GDM1 (cell line): Measurements from ENCODE around the gene GPR101.

ENCODE experiments used
- DNase-seq: peaks from one replicate; lab custom pipeline; 2025; lab: John Stamatoyannopoulos, UW

Gene GPR101

GRCh38 chrX:137033774-137034507, at the start of gene GPR101:
Gene GPR101, minus strand, starts transcription at chrX:137033995. Its CDS starts 2,321 bp downstream, at chrX:137031674.
- DNase-seq = no peak

- no peak for DNase-seq
Measured at GRCh38 chrX:137081239-137081638, 47.4 kb upstream of the GPR101 start.

DNA sequence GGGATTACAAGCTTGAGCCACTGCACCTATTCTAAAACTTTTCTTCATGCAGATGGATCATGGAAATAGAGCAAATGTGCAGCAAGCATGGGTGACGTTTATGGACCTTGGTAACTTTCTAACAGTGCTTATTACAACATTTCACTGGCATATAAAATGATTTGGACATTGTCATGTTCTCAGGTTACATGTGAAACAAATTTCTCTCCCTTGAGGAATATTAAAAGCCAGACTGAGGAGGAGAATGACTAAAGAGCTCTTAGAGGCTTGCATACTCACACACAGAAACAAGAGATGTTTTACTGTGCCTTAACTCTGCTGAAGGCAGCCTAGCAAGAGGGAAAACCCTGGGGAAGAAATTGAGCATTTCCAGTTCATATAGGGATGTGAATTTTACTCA, 38.6 kb upstream of the GPR101 start:
- DNase-seq = no peak

GRCh38 chrX:137071596-137071995, 37.8 kb upstream of the GPR101 start:
- DNase-seq = no peak

DNA sequence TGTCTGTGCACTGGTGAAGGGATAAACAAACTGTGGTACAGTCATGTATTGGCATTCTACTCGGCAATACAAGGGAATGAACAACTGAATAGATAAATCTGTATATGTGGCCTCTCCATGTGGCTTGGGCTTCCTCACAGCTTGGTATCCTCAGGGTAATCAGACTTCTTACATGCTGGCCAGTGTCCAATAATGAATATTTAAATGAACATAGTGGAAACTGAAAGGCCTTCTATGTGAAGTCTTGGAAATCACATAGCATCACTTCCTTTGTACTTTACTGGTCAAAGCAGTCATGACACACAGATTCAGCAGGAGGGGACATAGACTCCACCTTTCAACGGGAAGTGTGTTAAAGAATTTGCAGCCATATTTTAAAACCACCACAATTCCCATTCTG, 33.4 kb upstream of the GPR101 start:
- DNase-seq = no peak

DNA sequence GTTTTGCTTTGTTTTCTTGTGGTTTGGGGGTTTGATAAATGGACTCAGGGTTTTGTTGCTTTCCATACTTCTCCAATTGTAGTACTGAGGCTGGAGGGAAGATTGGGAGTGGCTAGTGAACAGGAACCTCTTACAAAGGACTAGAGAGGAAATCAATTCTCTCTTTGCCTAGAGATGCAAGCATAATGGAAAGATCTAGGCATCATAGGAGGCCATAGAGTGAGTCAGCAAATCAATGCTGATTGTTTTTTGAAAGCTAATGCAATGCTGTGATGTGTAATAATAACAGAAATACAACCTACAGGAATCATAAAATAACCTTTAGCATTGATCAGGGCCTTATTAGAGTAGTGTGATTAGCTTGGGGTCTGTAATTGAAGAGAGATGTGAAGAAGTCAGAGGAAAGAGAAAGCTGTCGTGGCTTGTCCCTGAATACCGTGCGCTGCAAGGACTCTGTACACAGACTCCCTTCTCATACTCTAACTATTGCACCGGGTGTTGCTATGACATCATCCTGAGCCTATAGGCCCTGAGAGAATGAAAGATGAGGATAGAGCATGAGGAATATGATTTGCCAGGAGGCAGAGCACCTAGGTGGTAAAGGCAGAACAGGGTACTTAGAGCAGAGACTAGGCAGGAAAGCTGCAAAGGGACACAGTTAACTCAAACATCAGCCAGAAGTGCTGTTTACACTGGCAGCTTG, 29.3 kb upstream of the GPR101 start:
- no peak for DNase-seq

DNA sequence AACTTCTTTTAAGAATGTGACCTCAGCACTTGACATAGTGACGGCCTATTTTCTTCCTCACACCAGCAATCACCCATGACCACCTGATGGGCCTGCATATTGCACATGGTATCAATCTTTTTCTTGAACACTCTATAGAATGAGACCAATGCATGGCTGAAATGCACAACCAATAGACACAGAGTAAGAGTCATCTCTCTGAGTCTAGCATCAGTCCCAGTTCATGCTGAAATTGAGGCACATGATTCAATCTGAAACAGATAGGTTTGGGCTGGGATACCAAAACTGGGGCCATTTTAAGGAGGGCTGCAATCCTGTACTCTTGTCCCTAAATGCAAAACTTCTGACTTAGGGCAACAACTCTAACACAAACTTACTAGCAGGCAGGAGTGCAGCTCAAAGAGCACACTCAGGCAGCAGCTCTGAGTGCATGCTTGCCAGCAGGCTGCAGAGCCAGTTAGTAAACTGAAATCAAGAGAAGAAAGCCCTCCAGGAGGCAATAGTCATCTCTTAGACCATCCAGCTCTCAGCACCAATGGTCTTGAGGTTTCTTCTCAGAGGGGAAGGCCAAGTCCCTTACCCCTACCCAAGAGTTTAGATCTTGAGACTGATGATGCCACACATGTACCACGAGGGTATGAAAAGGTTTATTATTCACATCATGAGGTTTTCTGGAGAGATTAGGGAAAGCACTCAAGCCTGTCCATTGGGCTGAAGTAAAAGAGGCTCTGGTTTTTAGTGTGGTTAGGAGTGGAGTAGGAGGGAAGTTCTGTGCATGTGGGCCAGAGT, 24.7 kb upstream of the GPR101 start:
- DNase-seq = no peak

GRCh38 chrX:137052643-137053235, 18.9 kb upstream of the GPR101 start:
- DNase-seq = no peak

DNA sequence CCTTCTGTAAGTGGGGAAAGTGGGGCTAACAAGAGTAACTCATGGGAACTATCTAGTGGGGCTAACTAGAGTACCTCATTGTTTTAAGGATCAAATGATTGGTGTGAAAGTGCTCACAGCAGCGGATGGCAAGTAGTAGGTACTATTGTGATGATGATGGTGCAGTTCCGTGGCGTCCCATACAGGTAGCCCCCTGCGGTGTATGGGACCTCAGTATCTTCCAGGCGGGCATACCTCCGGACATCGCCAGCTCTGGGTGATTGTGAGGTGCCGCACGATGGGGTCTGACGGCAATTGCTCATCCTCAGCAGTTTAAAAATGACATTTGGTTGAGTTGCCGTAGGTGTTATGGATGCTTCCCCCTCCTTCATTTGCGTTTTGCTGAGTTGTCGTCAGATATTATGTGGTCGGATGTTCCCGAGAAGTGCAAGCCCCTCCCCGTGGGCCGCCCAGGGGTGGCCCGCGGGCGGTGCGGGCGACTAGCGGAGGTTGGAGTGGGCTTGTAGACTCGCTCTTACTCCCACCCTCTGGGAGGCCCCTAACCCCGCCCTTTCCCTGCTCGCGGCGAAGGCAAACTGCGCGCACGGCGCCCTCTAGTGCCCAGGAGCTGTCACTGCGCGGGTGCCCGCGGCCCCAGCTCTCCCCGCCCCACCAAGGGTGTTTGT, 18.3 kb upstream of the GPR101 start:
- peak; percentile 56 for DNase-seq

- no peak for DNase-seq
Measured at GRCh38 chrX:137044893-137045292, 11.1 kb upstream of the GPR101 start.

GRCh38 chrX:137043736-137044135, 9.9 kb upstream of the GPR101 start:
- no peak for DNase-seq

DNA sequence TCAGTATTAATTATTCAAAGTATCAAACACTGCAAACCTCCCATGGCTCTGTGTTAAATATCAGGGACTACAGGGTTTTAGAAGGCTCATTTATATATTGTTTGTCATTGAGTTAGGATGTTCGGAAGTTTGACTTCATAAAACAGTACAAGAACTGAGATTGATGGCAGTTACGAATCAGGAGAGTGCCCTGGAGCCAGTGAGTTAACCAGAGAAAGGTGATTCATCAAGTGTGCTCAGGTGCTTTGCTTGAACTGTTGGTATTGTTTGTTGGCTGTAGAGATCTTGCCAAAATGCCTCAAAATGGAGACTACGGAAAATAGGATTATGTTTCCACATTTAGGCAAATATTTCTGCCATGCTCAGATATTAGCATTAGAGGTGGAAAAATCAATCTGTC, 7.5 kb upstream of the GPR101 start:
- DNase-seq = no peak

GRCh38 chrX:137040113-137040794, 6.5 kb upstream of the GPR101 start:
- no peak for DNase-seq

DNA sequence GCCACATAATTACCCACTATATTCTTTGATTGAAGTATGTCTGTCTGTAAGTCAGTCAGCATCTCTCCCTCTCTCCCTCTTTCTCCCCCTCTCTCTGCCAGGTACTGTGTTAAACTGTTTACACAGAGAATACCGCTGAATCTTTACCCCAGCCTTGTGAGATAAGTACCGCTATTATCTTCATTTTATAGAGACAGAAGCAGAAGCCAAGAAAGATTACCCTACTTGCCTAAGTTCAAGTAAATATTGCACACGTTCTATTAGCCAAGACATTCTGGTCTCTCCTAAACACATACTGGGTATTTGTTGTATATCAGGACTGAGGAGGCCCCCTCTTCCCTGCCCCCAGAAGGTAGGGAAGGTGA, 695 bp upstream of the GPR101 start:
- DNase-seq = no peak

DNA sequence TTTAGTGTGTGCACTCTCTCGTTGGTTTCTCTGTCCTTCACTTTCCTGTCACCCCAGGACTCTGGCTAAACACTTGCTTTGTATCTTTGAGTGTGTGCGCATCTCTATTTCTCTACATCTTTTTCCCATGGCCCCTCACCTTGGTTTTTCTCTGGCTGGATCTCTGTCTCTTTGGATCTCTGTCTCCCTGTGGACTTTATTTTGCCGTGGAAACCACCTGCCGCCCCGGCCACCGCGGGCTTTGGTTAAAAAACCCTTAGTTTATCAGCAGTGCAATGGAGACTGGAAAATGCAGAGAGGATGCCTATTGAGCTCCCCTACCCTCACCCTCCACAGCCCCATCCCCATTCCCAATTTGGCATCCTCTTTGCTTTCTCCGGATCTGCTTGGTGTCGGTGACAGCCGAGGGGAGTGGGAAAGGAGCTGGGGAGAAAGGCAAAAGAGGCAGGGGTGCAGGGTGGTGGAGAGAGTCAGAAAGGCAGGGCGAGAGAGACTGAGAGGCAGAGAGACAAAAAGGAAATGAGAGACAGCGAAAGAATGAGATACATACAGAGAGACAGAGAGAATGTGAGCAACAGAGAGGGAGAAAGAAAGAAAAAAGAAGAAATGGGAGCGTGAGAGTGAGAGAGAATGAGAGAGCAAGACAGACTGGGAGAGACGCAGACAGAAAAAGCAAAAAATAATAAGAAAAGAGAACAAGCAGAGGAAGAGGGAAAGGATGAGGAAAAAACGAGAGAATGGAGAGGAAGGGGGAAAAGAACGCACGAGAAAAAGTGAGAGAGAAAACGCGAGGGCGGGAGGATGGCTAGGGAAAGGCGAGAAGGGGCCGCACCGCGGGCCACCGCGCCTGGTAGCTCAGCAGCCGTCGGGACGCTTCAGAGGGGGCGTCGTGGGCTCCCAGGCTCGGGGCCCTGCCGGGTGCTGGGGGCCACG, 688 bp downstream of the GPR101 start:
- no peak for DNase-seq

DNA sequence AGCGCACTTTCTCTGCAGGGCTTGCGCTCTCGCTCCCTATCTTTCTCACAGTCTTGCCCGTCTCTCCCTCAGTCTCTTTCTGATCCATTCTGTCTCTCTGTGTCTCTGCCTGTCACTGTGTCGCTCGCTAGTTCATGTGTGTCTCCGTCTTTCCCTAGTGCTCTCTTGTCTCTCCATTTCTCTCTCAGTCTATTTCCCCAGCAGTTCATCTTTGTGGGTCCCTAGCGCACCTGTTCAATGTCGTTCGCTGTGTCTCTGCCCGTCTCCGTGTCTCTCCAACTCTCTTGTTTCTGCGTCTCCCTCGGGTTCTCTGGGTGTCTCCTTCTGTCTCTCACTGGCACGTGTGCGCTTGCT, 1.5 kb downstream of the GPR101 start:
- no peak for DNase-seq

GRCh38 chrX:137031517-137032340, 2.1 kb downstream of the GPR101 start:
- no peak for DNase-seq

DNA sequence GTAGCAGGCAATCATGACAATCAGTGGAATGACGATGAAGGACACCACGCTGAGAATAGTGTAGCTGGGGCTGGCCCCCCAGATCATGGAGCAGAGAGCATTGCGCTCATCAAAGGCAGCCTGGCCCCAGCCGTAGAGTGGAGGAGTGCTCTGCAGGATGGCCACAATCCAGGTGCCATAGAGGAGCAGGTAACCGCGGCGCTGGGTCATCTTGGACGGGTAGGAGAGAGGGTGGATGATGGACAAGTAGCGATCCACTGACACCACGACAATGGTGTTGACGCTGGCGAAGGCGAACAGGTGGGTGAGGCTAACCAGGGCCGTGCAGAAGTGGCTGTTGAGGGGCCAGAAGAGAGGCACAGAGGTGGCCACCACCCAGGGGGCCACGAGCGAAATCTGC, 2.8 kb downstream of the GPR101 start:
- no peak for DNase-seq

DNA sequence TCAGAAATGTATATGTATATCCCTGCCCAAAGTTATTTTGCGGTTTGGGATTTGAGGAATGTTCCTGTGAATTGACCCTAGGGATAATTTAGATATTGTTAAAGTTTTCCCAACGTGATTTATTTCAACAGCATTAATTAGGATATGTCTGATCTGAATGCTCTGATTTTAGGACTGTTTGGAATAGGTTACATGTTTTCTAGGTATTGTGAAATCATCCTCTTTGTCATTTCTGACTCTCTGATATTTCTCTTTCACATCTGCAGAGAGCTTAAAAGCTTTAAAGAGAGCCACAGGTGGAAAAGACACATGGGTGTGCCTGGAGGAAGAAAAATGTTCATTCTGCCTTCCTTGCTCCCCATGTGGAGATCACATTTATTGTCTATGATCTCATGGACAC, 5.1 kb downstream of the GPR101 start:
- DNase-seq = no peak

- DNase-seq = no peak
Measured at GRCh38 chrX:137025930-137026329, 7.9 kb downstream of the GPR101 start.
